Neural progenitor cell (in vitro differentiated cells): ENCODE data around the gene KRTAP15-1. TPM values are rescaled to one million over a fixed set of nuclear protein-coding genes. Genes with fewer than 3 reads are reported as not detected.

Experiments
- DNase-seq: peaks from one replicate; pipeline ENCODE4 v3.0.0-alpha.2; 2016; ENCODE audit warnings: low spot score
- H2AFZ ChIP-seq: fragments of 200-600 bp; sonication (generic); replicated peaks from 2 replicates; pipeline ENCODE4 v1.6.1; 2016; ENCODE audit warnings: antibody characterized with exemption
- H3F3A ChIP-seq: fragments of 200-600 bp; sonication (generic); 2 replicates; pipeline ENCODE4 v1.6.1; 2016; ENCODE audit warnings: antibody characterized with exemption, low read depth
- H3K27ac ChIP-seq: fragments of 200-600 bp; sonication (generic); 2 replicates; pipeline ENCODE4 v1.5.1; 2016; ENCODE audit warnings: mild to moderate bottlenecking
- H3K27me3 ChIP-seq: fragments of 200-600 bp; sonication (generic); 2 replicates; pipeline ENCODE4 v1.6.1; 2016; ENCODE audit warnings: mild to moderate bottlenecking, moderate library complexity
- H3K36me3 ChIP-seq: fragments of 200-600 bp; sonication (generic); 2 replicates; pipeline ENCODE4 v1.5.1; 2016
- H3K4me1 ChIP-seq: fragments of 200-600 bp; sonication (generic); 2 replicates; pipeline ENCODE4 v1.6.1; 2016; ENCODE audit warnings: mixed run types
- H3K4me2 ChIP-seq: fragments of 200-600 bp; sonication (generic); 2 replicates; pipeline ENCODE4 v1.6.1; 2016
- H3K4me3 ChIP-seq: fragments of 200-600 bp; sonication (generic); 2 replicates; pipeline ENCODE4 v1.5.1; 2016
- H3K79me2 ChIP-seq: fragments of 200-600 bp; sonication (generic); 2 replicates; pipeline ENCODE4 v1.6.1; 2016; ENCODE audit warnings: low read depth
- H3K9ac ChIP-seq: fragments of 200-600 bp; sonication (generic); 2 replicates; pipeline ENCODE4 v1.6.1; 2016
- H3K9me3 ChIP-seq: fragments of 200-600 bp; sonication (generic); 2 replicates; pipeline ENCODE4 v1.5.1; 2016; ENCODE audit warnings: low read depth
- H4K20me1 ChIP-seq: fragments of 200-600 bp; sonication (generic); 2 replicates; pipeline ENCODE4 v1.6.1; 2016; ENCODE audit warnings: low read depth
- H3K27ac Mint-ChIP-seq: 3 replicates; pipeline ENCODE4 v1.8.0; 2021; ENCODE audit warnings: mixed read lengths
- H3K27me3 Mint-ChIP-seq: 2 replicates; pipeline ENCODE4 v1.8.0; 2022; ENCODE audit warnings: low read depth, mild to moderate bottlenecking, inconsistent platforms, moderate library complexity, mixed read lengths; ENCODE audit not compliant: insufficient read depth
- H3K36me3 Mint-ChIP-seq: 3 replicates; pipeline ENCODE4 v1.8.0; 2021; ENCODE audit warnings: mixed read lengths
- H3K4me1 Mint-ChIP-seq: 3 replicates; pipeline ENCODE4 v1.8.0; 2021; ENCODE audit warnings: mixed read lengths
- H3K4me3 Mint-ChIP-seq: 3 replicates; pipeline ENCODE4 v1.8.0; 2021; ENCODE audit warnings: mild to moderate bottlenecking, moderate library complexity, mixed read lengths
- H3K9me3 Mint-ChIP-seq: 3 replicates; pipeline ENCODE4 v1.8.0; 2020; ENCODE audit warnings: mixed read lengths
- EZH2 ChIP-seq: fragments of 200-600 bp; sonication (generic); IDR thresholded peaks from 2 replicates; pipeline ENCODE4 v1.6.1; 2017; ENCODE audit warnings: antibody characterized with exemption, mild to moderate bottlenecking, moderate library complexity
- EZH2phosphoT487 ChIP-seq: fragments of 200-600 bp; sonication (generic); IDR thresholded peaks from 2 replicates; pipeline ENCODE4 v1.6.1; 2017; ENCODE audit warnings: antibody characterized with exemption
- total RNA-seq: library from RNA; depleted of rRNA; stranded (reverse); fragments of >200 nt; gene quantifications from 2 replicates; pipeline ENCODE4 v1.2.3, GENCODE V29; 2015; ENCODE audit warnings: low replicate concordance
- TF ChIP-seq, protein P1 (sequence below): fragments of 200-600 bp; sonication (generic); IDR thresholded peaks from 2 replicates; pipeline ENCODE4 v1.5.1; 2017; ENCODE audit warnings: antibody characterized with exemption, mild to moderate bottlenecking

The KRTAP15-1 gene
- total RNA-seq, 1 donor from 2014 or later: not detected

DNA sequence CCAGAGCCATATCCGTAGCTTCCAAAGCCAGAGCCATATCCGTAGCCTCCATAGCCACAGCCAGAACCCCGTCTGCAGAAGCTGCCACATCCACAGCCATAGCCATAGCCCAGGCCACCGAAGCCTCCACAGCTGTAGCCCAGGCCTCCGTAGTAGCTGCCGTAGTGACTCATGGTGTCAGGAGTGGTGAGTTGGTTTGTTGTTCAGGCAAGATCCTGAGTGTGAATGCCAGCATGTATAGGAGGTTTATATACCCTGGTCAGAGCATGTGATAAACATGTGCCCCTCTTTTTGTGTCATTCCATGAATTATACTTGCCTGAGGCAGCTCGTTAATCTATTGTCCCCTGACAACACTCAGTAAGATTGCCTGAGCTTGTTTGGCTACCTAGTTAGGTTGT is 40.1 kb downstream of the KRTAP15-1 start, which contains the start of gene KRTAP19-1:
Gene KRTAP19-1, minus strand, starts transcription at position 223 of the 400 bp plus-strand sequence. Its CDS starts 50 bp downstream, at position 173.
- Histone ChIP-seq H3K27ac (no peak within 1 kb of the TSS), H3F3A (no peaks in the 10 kb centered on the region), H3K9me3 (no peaks in the 10 kb centered on the region), H2AFZ (no peak within 1 kb of the TSS), H3K27me3 (no peaks in the 10 kb centered on the region), H4K20me1 (no peaks in the 10 kb centered on the region), H3K4me3 (no peak within 1 kb of the TSS), H3K4me1 (peaks cover 7% of the 10 kb centered on the region), H3K79me2 (no peaks in the 10 kb centered on the region), H3K9ac (no peak within 1 kb of the TSS), H3K36me3 (no peaks in the 10 kb centered on the region), H3K4me2 (no peak within 1 kb of the TSS)
- TF ChIP-seq EZH2phosphoT487 (no peak), EZH2 (no peak)
- TF ChIP-seq, protein P1, sequence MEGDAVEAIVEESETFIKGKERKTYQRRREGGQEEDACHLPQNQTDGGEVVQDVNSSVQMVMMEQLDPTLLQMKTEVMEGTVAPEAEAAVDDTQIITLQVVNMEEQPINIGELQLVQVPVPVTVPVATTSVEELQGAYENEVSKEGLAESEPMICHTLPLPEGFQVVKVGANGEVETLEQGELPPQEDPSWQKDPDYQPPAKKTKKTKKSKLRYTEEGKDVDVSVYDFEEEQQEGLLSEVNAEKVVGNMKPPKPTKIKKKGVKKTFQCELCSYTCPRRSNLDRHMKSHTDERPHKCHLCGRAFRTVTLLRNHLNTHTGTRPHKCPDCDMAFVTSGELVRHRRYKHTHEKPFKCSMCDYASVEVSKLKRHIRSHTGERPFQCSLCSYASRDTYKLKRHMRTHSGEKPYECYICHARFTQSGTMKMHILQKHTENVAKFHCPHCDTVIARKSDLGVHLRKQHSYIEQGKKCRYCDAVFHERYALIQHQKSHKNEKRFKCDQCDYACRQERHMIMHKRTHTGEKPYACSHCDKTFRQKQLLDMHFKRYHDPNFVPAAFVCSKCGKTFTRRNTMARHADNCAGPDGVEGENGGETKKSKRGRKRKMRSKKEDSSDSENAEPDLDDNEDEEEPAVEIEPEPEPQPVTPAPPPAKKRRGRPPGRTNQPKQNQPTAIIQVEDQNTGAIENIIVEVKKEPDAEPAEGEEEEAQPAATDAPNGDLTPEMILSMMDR: no peak
- Mint-ChIP-seq H3K27ac (no peak within 1 kb of the TSS), H3K4me3 (no peak within 1 kb of the TSS), H3K36me3 (peaks cover 2% of the 10 kb centered on the region), H3K4me1 (peaks cover 3% of the 10 kb centered on the region), H3K27me3 (no peaks in the 10 kb centered on the region), H3K9me3 (no peaks in the 10 kb centered on the region)
- no peak for DNase-seq

DNA sequence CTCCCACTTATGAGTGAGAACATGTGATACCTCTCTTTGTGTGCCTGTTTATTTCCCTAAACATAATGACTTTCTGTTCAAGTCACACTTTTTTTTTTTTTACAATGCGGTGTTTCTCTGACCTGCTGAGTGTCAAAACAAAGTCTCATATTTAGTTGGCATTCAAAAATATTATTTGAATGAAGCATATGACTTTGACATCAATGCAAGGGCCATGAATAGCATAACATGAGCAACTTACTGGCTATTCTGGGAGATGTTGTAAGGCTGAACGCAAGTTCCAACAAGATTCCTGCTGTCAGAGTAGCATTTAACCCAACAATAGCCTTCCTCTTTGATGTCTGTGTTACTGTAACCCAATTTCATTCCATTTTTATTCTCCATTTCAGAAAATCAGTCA is 42.1 kb downstream of the KRTAP15-1 start:
- no peak overlapping the region for H2AFZ ChIP-seq
- TF ChIP-seq EZH2 (no peak), EZH2phosphoT487 (no peak)
- TF ChIP-seq, protein P1: no peak
- H3K4me3 Mint-ChIP-seq: no peak overlapping the region
- peaks cover 17% of the 10 kb centered on the region for H3K9me3 Mint-ChIP-seq
- no peak for DNase-seq
- H3K9me3 ChIP-seq: no peaks in the 10 kb centered on the region
- H3K4me3 ChIP-seq: no peak overlapping the region
- H3K9ac ChIP-seq: no peak overlapping the region
- H3K36me3 ChIP-seq: no peaks in the 10 kb centered on the region
- H3K27me3 ChIP-seq: no peaks in the 10 kb centered on the region
- peaks cover 3% of the 10 kb centered on the region for H3K4me1 Mint-ChIP-seq
- no peak overlapping the region for H3K27ac ChIP-seq
- no peaks in the 10 kb centered on the region for H4K20me1 ChIP-seq
- H3K4me1 ChIP-seq: peaks cover 7% of the 10 kb centered on the region
- no peaks in the 10 kb centered on the region for H3K79me2 ChIP-seq
- peaks cover 5% of the 10 kb centered on the region for H3K36me3 Mint-ChIP-seq
- H3K27me3 Mint-ChIP-seq: no peaks in the 10 kb centered on the region
- H3K4me2 ChIP-seq: no peak overlapping the region
- no peak overlapping the region for H3K27ac Mint-ChIP-seq
- no peaks in the 10 kb centered on the region for H3F3A ChIP-seq

DNA sequence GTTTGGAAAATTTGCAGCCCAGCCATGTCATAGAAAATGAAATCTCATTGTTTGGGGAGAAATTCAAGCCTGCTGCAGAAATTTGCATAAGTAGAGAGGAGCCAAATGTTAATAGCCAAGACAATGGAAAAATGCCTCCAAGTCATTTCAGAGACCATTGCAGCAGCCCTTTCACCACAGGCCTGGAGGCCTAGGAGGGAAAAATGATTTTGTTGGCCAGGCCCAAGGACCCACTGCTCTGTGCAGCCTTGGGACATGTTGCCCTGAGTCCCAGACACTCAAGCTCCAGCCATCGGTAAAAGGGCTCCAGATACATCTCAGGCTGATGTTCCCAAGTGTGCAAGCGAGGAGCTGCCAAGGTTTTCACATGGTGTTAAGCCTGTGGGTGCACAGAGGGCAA is 46.1 kb downstream of the KRTAP15-1 start:
- H3K9ac ChIP-seq: no peak overlapping the region
- Mint-ChIP-seq H3K4me1 (peaks cover 3% of the 10 kb centered on the region), H3K27ac (no peak overlapping the region), H3K36me3 (peaks cover 5% of the 10 kb centered on the region), H3K4me3 (no peak overlapping the region), H3K9me3 (peaks cover 21% of the 10 kb centered on the region), H3K27me3 (no peaks in the 10 kb centered on the region)
- H3F3A ChIP-seq: no peaks in the 10 kb centered on the region
- no peak overlapping the region for H2AFZ ChIP-seq
- H3K27me3 ChIP-seq: no peaks in the 10 kb centered on the region
- H3K79me2 ChIP-seq: no peaks in the 10 kb centered on the region
- H3K36me3 ChIP-seq: no peaks in the 10 kb centered on the region
- peaks cover 7% of the 10 kb centered on the region for H3K4me1 ChIP-seq
- H3K9me3 ChIP-seq: no peaks in the 10 kb centered on the region
- DNase-seq: no peak
- H3K4me2 ChIP-seq: no peak overlapping the region
- H3K27ac ChIP-seq: no peak overlapping the region
- TF ChIP-seq, protein P1: no peak
- TF ChIP-seq EZH2phosphoT487 (no peak), EZH2 (no peak)
- no peaks in the 10 kb centered on the region for H4K20me1 ChIP-seq
- no peak overlapping the region for H3K4me3 ChIP-seq
